DOHH2 (cell line): Measurements from ENCODE around the gene FBXW7.

Experiments used
- H3F3A ChIP-seq: fragments of 200-600 bp; sonication (generic), shearing (Covaris generic); 2 replicates; pipeline ENCODE4 v1.6.0; 2016; ENCODE audit warnings: antibody characterized with exemption, mild to moderate bottlenecking; ENCODE audit not compliant: control insufficient read depth, insufficient read depth
- H3K27ac ChIP-seq: fragments of 200-600 bp; sonication (generic); 2 replicates; pipeline ENCODE4 v1.5.1; 2014; ENCODE audit warnings: low read depth, mild to moderate bottlenecking, low read length, moderate library complexity
- H3K27me3 ChIP-seq: fragments of 200-600 bp; sonication (generic); 2 replicates; pipeline ENCODE4 v1.6.1; 2014; ENCODE audit warnings: mild to moderate bottlenecking, low read length, mixed read lengths; ENCODE audit not compliant: control insufficient read depth
- H3K36me3 ChIP-seq: fragments of 200-600 bp; sonication (generic); 2 replicates; pipeline ENCODE4 v1.6.1; 2014; ENCODE audit warnings: mild to moderate bottlenecking, low read length, moderate library complexity, mixed read lengths; ENCODE audit not compliant: control insufficient read depth
- H3K4me1 ChIP-seq: fragments of 200-600 bp; sonication (generic); 2 replicates; pipeline ENCODE4 v1.6.1; 2014; ENCODE audit warnings: mild to moderate bottlenecking, low read length, mixed read lengths; ENCODE audit not compliant: control insufficient read depth
- H3K4me2 ChIP-seq: fragments of 200-600 bp; sonication (generic); 2 replicates; pipeline ENCODE4 v1.6.0; 2014; ENCODE audit warnings: mild to moderate bottlenecking, low read length, moderate library complexity
- H3K4me3 ChIP-seq: fragments of 200-600 bp; sonication (generic); 2 replicates; pipeline ENCODE4 v1.5.1; 2014; ENCODE audit warnings: mild to moderate bottlenecking, low read length, mixed read lengths
- H3K79me2 ChIP-seq: fragments of 200-600 bp; sonication (generic); 2 replicates; pipeline ENCODE4 v1.6.1; 2014; ENCODE audit warnings: mild to moderate bottlenecking, low read length, mixed read lengths; ENCODE audit not compliant: control insufficient read depth
- H3K9me2 ChIP-seq: fragments of 200-600 bp; sonication (generic); replicated peaks from 2 replicates; pipeline ENCODE4 v1.6.1; 2014; ENCODE audit warnings: mild to moderate bottlenecking, low read length, mixed read lengths; ENCODE audit not compliant: control insufficient read depth
- H3K9me3 ChIP-seq: fragments of 200-600 bp; sonication (generic); 2 replicates; pipeline ENCODE4 v1.6.1; 2014; ENCODE audit warnings: antibody characterized with exemption, low read length, mixed read lengths; ENCODE audit not compliant: control insufficient read depth, insufficient read depth
- H4K20me1 ChIP-seq: fragments of 200-600 bp; sonication (generic); 2 replicates; pipeline ENCODE4 v1.6.0; 2014; ENCODE audit warnings: low read depth, mild to moderate bottlenecking, antibody characterized with exemption, low read length, moderate library complexity; ENCODE audit not compliant: control insufficient read depth, insufficient read depth
- CTCF ChIP-seq: fragments of 200-600 bp; sonication (generic); IDR thresholded peaks from one replicate; pipeline ENCODE4 v1.5.1; 2014; ENCODE audit warnings: antibody characterized with exemption, mild to moderate bottlenecking, low read depth, low read length; ENCODE audit not compliant: poor library complexity, severe bottlenecking
- EZH2phosphoT487 ChIP-seq: fragments of 200-600 bp; sonication (generic); IDR thresholded peaks from 2 replicates; pipeline ENCODE4 v1.6.1; 2017; ENCODE audit warnings: borderline replicate concordance, mild to moderate bottlenecking, antibody characterized with exemption, low read length, moderate library complexity, mixed read lengths

Gene FBXW7

GRCh38 chr4:152346979-152347378 is 188.9 kb downstream of the FBXW7 start:
- Histone ChIP-seq H3K4me1 (no peaks in the 10 kb centered on the region), H4K20me1 (no peaks in the 10 kb centered on the region), H3K79me2 (no peaks in the 10 kb centered on the region), H3K36me3 (peaks cover 8% of the 10 kb centered on the region), H3K9me2 (no peaks in the 10 kb centered on the region), H3K27me3 (no peaks in the 10 kb centered on the region), H3K4me2 (no peak overlapping the region), H3F3A (no peaks in the 10 kb centered on the region), H3K4me3 (no peak overlapping the region), H3K27ac (no peak overlapping the region), H3K9me3 (no peaks in the 10 kb centered on the region)
- TF ChIP-seq EZH2phosphoT487 (no peak), CTCF (no peak)

- Histone ChIP-seq H3F3A (no peaks in the 10 kb centered on the region), H3K4me1 (no peaks in the 10 kb centered on the region), H3K4me2 (no peak overlapping the region), H3K79me2 (no peaks in the 10 kb centered on the region), H3K36me3 (peaks cover 8% of the 10 kb centered on the region), H3K9me3 (no peaks in the 10 kb centered on the region), H3K27me3 (no peaks in the 10 kb centered on the region), H3K9me2 (no peaks in the 10 kb centered on the region), H3K27ac (no peak overlapping the region), H4K20me1 (no peaks in the 10 kb centered on the region), H3K4me3 (no peak overlapping the region)
- no peak for TF ChIP-seq CTCF
- no peak for TF ChIP-seq EZH2phosphoT487
These were observed 189.4 kb downstream of the FBXW7 start for GRCh38 chr4:152346526-152346925.

- Histone ChIP-seq H3K36me3 (peaks cover 8% of the 10 kb centered on the region), H3K9me2 (no peaks in the 10 kb centered on the region), H3K27ac (no peak overlapping the region), H3K4me2 (no peak overlapping the region), H4K20me1 (no peaks in the 10 kb centered on the region), H3K9me3 (no peaks in the 10 kb centered on the region), H3K27me3 (no peaks in the 10 kb centered on the region), H3K4me3 (no peak overlapping the region), H3K79me2 (no peaks in the 10 kb centered on the region), H3K4me1 (no peaks in the 10 kb centered on the region), H3F3A (no peaks in the 10 kb centered on the region)
- TF ChIP-seq CTCF, result no peak
- no peak for TF ChIP-seq EZH2phosphoT487
These were observed 191.9 kb downstream of the FBXW7 start for GRCh38 chr4:152344001-152344400.

GRCh38 chr4:152342293-152342692 is 193.6 kb downstream of the FBXW7 start:
- Histone ChIP-seq H3K4me2 (no peak overlapping the region), H3K4me3 (no peak overlapping the region), H3K27ac (no peak overlapping the region), H3K9me3 (no peaks in the 10 kb centered on the region), H3K79me2 (no peaks in the 10 kb centered on the region), H4K20me1 (no peaks in the 10 kb centered on the region), H3K9me2 (no peaks in the 10 kb centered on the region), H3F3A (no peaks in the 10 kb centered on the region), H3K36me3 (peaks cover 12% of the 10 kb centered on the region), H3K4me1 (no peaks in the 10 kb centered on the region), H3K27me3 (no peaks in the 10 kb centered on the region)
- no peak for TF ChIP-seq CTCF
